Ureter (tissue), 1 donor: ENCODE results near the gene PAQR7. TPM values are rescaled to one million over a fixed set of nuclear protein-coding genes. Genes with fewer than 3 reads are reported as not detected.
"Not testable (repeated sequence)": the region's sequence is repeated elsewhere in the genome, so short reads cannot be mapped to it uniquely, and the experiment has no call there.

ENCODE experiments used
- DNase-seq: peaks from one replicate; pipeline ENCODE4 v3.0.0-alpha.2; 2020; ENCODE audit warnings: low spot score
- total RNA-seq: library from RNA; stranded (reverse); gene quantifications from one replicate; pipeline ENCODE4 v1.2.4, GENCODE V29; 2023
- donor health status: DM: yes; HTN: yes; CAD: no.

Gene PAQR7
- total RNA-seq, 1 donor from 2014 or later, result 60.8 TPM

DNA sequence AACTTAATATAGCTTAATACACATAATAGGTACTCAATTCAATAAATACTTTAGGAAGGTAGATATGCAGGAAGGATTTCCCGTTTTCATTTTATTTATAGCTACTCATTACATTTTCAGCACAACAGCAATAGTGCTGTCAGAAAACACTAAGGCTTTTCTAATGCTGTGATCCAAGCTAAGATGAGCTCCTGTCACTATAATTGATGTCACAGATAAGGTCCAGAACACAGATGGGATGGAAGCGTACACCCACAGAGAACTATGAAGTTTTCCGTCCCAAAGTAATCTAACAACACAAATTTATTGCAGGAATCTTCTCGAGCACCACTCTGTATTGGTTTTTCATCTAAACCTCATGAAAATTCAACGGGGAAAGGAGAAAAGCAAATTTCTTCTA, 29.8 kb downstream of the PAQR7 start:
- DNase-seq, result no peak

DNA sequence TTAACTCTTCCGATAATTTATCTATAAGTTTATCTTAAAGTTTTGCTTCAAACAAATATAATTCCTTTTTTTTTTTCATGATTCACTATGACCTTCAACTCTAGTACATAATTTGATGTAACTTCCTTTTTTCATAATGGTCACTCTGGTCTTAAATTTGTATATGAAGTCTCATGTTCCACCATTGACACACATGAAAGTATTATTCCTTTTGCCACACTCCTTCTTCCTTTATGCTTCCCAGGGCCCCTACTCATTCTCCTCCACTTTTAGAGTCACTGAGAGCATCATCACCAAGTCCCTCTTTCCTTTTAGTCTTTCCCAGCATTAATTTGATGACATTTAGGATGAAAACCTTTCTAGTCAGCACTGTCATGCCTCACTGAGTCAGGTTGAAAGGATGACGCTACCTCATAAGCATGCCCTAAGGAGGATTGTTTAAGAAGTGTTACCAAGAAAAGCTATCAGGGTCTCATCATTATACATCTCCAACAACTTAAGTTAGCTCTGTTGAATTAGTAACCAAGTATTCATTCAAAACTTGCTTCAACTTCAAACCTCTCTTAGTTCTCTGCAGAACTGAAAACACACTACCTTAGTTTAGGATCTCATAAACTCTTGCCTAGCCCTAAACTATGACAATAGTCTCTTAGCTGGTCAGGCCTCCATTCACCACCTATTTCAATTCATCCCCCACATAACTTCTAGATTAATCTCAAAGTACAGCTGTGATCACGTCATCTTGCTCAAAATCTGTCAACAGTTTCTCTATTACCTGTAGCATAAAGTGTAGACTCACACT, 30.8 kb downstream of the PAQR7 start:
- DNase-seq, result no peak

DNA sequence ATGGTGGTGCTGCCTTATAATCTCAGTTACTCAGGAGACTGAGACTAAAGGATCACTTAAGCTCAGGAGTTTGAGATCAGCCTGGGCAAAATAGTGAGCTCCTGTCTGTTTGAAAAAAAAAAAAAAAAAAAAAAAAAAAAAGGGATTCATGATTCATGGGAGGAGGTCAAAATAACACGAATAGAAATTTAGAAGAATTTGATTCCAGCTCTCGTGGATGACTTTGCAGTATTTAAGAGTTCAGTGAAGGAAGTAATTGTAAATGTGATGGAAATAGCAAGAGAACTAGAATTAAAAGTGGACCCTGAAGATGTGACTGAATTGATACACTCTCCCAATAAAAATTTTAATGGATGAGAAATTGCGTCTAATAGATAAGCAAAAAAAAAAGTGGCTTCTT, 32.0 kb downstream of the PAQR7 start:
- no peak for DNase-seq

DNA sequence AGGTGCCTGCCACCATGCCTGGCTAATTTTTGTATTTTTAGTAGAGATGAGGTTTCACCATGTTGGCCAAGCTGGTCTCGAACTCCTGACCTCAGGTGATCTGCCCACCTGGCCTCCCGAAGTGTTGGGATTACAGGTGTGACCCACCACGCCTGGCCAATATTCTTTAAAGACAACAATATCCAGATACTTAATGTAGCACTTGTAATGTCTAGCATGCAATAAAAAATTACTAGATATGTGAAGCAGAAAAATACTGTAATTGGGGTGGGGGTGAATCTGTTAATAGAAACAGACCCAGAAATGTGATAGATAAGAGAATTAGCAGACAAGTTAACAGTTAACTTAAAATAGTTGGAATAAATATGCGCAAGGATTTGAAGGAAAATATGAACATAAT, 35.7 kb downstream of the PAQR7 start:
- DNase-seq, result not testable (repeated sequence)

DNA sequence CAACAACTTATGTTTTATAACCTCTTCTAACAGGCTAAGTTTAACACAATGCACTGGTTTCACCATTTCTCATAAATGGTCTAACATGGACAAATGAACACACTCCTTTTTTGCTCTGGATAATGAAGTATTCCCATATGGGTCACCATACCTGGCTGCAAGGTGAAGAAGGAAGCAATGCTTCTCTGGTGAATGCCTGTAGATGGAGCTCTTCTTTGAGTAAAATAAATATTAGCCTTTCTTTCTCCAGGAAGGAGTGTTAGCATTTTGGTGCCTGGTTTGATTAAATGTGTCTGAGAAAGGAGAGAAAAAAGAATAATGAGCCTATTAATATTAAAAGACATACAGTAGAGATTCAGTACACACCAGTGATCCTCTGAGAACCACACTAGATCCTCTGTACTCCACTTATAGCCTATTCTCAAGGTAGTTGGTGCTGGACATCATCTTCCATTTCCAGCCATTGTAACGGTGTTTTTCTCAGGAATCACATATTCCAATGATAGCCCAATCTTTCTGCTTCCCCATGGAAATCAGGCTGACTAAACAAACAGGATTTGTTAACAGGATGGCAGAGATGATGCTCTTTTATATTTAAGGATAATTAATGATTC, 38.1 kb downstream of the PAQR7 start:
- no peak for DNase-seq

DNA sequence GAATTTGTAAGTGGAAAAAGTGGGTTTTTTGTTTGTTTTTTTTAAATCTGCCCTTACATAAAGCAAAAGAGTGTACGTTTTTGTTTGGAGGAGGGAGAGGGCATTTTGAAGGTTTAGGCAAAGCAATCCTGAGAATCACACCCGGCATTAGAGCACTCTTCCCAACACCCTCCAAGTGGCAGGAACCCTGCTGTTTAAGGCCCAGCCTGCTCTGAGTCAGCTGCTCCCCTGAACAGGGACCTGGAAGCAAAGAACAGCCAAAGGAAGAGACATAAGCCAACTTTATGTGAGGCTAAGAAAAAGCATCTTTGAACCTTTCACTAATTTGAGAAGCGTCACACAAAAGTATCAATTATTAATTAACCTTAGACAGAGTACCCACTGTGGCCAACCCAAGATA, 38.8 kb downstream of the PAQR7 start:
- no peak for DNase-seq

DNA sequence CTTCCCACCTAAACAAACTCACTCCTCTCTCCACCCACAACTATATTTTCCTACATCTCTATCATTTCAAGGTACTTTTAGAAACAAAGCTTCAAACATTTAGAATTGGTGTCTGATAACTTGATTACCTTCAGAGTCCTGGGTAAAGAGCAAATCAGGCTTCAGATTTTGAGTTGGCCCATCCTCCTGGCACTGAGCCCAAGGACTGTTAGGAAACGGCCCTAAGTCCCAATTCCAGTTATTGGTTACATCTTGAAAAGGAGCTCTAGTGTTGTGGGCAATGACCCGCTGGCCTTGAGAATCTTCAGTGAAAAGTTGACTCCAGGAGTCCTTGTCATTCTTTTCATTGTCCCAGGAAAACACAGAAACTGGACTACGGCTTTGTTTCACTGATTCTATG, 40.6 kb downstream of the PAQR7 start:
- no peak for DNase-seq

DNA sequence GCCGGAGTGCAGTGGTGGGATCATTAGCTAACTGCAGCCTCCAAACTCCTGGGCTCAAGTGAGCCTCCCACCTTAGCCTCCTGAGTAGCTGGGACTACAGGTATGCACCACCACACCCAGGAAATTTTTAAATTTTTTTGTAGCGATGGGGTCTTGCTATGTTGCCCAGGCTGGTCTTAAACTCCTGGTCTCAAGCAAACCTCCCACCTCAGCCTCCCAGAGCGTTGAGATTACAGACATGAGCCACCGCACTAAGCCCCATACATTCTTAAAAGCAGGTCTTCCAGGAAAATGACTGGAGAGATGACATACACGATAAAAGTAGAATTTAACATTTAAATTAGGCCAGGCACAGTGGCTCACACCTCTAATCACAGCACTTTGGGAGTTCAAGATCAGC, 42.4 kb downstream of the PAQR7 start:
- DNase-seq, result no peak

DNA sequence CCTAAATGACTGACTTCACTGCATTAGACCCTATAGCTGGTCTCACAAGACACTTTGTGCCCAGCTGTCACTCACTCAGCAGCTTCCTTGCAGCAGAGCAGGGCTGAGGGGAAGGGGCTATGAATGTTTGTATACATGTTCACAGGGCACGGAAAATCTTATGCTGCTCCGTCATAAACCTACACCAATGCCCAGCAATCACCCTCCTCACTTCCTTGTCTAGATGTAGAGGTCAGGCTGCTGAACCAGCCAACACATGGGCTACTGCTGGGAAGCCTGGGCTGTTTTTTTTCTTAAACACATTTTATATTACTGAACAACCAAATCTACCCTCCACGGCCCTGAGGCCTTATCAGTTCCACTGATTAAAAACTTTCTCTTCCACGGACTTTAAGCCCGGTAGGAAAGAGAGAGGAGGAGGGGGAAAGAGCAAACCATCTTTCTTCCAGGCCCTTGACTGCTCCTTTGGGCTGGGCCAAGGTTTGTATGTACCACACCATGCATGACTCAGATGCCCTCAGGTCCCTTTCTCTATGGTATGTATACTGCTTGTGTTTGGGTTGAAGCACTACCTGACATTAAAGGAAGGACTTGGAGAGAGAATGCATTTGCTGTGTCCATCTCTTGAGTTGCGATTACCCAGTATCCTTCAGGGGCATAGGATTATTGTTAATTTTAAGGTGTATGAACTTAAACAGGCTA, 43.0 kb downstream of the PAQR7 start:
- no peak for DNase-seq

DNA sequence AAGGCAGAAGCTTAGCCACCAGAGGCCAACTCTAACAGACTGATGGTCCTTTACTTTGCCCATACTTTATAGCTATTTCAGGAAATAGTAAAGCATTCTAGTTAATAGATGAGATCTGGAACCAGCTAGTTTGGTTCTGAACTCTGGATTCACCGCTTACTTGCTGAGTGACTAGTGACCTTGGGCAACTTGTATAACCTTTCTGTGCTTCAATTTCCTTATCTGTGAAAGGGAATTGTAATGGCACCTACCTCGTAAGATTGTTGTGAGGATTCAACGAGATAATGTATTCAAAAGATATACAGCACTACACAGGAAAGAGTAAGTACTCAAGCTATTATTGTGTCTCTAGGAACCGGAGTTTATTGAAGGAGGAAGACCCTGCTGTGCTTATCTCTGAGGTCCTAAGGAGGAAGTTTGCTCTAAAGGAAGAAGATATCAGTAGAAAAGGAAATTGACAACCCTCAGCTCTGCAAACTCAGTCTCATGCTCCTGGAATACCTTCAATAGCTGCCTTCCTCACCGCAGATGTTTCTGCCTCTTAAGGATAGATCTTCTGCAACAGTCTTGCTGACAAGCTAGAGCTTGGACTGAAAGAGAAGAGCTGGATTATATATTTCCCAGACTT, 43.8 kb downstream of the PAQR7 start:
- no peak for DNase-seq

DNA sequence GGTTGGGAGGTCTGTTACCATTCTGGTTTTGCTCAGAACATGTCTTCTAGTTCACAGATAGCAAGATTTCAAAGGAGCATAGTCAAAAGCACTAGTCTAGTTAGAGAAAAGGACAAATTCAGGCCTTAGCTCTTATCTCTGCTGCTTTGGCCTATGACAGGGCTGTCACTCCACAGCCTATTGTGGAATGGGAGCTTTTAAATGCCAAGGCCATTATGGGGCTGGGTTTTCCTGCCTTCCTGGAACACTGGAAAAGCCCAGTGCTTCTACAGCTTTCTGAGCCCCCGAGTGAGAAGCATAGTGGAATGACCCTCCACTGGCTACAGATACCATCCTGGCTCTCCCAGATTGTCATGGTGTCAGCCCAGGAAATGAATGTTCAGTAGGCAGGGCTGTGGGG, 46.5 kb downstream of the PAQR7 start:
- DNase-seq, result no peak

DNA sequence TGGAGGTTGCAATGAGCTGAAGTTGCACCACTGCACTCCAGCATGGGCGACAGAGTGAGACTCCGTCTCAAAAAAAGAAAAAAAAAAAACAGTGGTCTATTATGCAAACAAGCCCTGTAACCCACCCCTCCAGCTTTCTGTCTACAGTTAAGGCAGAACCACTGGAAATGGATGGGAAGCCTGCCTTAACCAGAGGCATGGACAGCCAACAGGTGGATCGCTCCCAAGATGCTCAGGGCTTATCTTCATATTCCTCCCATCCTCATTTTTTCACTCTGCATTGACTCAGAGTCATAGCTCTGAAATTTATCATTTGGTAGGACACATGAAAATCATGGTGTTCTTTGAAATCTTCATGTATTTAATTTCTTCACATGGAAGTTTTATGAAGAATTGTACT, 47.0 kb downstream of the PAQR7 start:
- DNase-seq, result no peak

DNA sequence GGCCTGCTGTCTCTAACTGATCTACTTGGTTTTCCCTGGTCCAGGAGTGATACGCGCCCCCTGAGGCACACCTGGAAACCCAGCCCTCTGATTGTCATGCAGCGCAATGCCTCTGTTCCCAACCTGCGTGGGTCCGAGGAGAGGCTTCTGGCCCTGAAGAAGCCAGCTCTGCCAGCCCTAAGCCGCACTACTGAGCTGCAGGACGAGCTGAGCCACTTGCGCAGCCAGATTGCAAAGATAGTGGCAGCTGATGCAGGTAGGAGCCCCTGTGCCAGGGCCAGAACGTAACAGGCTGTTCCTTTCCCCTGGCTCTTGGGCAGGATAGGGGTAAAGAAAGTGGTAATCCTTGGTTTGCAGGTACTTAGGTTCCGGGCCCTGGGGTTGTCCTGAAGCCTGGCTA, 48.9 kb downstream of the PAQR7 start:
- no peak for DNase-seq

DNA sequence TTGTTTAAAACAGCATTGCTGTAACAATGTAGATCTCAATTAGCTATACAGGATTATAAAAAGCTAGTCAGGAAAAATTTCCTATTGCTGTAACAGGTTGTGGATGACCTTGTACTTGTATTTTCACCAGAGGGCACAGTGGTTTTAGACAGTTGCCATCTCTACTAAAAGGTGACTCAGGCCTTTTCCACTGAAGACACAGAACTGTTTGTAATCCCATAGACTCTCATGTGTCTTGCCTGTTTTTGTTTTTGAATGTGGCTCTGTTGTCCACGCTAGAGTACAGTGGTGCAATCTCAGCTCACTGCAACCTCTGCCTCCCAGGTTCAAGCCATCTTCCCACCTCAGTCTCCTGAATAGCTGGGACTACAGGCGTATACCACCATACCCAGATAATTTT, 49.9 kb downstream of the PAQR7 start:
- DNase-seq, result no peak

DNA sequence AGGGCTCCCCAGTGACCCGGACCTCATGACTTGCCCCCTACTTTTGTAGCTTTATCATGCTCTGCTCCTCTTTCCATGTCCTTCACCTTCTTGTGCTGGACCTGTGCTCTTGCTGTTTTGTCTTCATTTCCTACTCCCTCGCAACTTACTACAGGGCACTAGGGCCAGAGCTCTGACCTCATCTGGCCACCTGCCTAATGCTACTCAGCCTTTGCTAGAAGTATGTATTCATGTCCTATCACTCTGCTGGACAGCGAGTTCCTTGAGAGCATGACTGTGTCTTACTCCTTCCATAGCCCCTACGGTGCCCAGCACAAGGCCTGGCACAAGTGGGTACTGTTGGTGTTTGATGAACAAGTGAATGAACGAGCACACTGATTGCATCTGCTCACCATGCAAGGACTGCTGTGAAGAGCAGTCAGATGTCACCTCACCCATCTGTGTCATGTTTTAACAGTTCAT, 53.8 kb downstream of the PAQR7 start:
- DNase-seq, result no peak

DNA sequence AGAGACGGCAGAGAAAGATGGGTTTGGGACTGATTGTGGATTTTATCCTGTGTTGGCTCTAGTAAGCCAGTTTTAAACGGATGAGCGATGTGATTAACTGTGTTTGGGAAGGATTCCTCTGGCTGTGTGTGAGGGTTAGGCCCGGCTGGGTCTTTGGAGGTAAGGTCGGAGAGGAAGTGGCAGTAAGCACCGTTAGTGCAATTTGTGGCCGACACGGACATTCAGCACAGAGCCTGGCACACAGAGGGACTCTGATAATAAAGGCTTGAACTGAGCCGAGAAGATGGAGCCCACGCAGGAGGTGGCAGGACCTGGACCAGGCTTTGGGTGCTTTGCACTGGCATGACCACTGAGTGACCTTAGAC, 54.4 kb downstream of the PAQR7 start:
- DNase-seq, result no peak

DNA sequence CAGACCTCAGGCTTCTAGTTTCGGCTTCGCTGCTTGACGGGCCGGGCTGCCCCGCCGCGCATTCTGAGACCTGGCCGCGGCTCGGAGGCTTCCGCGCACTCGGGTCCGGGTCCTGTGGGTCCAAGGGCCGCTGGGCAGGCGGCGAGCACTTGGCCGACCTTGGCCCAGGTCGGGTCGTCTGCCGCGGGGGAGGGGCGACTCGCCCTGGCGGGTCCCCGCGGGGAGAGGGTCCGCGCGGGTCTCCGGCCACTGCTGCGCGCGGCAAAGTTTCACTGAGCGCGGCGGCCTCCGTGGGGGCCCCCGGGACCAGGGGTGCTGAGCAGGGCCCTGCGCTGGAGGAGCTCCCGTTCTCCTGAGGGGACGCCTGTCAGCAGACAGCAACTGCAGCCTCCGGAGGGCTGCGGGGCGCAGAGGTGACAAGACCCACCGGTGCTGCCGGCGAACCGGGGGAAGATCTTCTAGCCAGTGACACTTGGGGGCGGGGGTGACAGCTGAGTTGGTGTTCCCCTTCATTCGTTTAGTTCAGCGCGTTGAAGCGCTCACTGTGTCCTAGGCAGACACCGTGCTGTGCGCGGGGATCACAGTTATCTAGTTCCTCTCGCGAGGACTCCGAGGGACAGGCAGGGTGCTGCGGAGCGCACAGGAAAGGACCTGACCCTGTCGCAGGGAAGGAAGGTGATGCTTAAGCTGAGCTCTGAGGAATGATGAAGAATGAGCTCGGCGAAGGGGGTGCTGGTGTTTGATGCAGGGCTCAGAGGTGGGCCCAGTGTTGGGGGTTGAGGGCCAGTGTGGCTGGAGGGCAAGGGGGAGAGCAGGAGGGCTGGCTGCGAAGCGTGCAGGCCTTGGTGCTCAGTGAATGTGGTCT, 55.0 kb downstream of the PAQR7 start:
- DNase-seq, result peak; percentile 68

DNA sequence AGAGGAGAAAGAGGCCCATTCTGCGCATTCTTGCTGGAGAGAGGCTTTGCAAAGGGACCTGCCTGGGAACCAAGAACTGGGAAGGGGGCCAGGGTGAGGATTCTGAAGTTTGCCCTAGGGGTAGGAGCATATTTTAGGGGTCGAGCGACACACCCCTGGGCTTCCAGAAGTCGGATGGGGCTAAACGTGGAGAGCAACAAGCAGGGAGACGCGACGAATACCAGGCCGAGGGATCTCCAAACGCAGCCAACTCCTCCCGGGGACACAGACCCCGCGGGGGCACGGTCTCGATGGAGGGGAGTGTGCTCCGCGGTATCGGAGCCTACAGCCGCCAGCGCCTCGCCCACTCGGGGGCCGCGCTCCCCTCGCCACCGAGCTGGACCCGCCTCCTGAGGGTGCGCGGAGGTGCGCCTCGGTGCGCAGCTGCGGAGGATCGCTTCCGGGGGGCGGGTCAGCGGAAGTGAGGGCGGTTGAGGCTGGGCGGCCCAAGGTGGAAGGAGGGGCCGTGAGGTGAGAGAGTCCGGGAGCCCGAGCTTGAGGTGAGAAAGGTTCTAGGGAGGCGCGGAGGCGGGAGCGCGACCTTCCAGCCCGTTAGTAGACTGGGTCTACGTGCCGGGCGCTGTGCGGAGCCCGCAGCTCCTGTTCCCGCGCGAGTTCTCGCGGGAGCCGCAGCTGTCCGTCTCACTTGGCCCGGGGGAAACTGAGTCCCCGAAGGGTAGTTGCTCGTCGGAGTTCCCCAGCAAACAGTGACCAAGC, 55.8 kb downstream of the PAQR7 start, which contains the start of gene MTFR1L:
MTFR1L (plus strand) TSS at position 464 of the 756 bp plus-strand sequence. CDS start 3,151 bp downstream, outside the sequence.
- peak; percentile 92 for DNase-seq

DNA sequence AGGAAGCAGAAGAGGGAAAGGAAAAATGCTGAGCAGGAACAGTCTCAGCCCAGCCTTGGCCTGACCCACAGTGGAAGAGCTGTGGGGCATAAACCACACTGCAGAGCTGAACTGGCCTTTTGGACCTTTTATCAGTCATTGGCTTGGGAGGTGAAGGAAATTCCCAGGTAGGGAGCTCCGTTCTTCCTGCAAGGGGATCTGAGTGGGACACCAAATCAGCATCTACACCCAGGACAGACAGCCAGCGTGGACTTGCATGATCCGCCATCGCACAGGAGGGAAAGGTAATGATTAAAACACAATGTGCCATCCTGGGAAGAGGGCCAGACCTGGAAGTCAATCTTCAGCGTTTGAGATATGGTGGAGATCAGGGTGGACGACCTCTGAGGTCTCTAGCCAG, 56.9 kb downstream of the PAQR7 start:
- no peak for DNase-seq

DNA sequence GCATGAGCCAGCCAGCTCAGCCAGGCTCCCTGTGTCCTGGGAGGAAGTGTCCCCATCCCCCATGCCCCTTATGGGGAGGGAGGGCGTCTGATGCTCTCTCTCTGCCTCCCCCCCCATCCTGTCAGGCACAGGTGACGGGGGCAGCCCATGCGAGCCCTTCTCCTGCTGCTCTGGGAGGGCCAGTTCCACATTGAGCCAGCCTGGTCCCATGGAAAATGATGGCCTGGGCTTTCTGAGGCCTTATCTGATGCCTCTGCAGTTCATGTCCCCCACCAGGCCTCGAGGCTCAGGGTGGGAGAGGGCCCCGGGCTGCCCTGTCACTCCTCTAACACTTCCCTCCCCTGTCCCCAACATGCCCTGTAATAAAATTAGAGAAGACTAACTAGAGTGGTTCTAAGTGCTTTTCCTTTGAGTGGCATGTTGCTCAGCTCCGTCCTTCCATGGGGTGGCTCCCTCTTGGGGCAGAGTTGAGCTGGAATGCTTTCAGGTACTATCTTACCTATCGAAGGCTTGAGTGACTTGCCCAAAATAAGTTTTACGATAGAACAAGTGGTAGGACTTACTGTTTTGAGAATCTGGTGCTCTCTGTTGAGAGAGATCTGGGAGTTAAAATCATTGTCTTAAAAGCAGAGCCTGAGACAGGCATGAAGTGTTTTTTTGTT, 57.5 kb downstream of the PAQR7 start:
- DNase-seq, result no peak
